Measurements from ENCODE around the gene ACTBL2.
"Not testable (repeated sequence)": the region's sequence is repeated elsewhere in the genome, so short reads cannot be mapped to it uniquely, and the experiment has no call there.

The ACTBL2 gene

DNA sequence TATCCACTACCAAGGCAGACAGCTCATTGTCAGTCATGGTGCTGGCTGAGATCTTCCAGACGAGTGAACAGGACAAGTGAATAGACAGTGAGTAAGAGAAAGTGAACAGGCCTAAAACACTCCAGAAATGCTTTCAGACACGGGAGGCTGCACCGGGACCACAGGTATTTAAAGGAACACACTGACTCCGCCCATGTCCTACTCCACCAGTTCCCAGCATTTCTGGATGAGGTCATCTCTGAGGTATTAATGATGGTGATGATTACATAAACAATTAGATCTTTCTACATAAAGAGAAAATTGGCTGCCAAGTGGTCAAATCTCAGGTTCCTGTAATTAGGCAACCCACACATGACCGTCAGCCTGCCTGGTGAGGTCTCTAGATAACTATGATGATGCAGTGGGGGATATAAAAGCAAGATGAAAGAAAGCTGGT, at the start of gene ACTBL2:
Gene ACTBL2, minus strand, starts transcription at position 141 of the 436 bp plus-strand sequence. Its CDS starts 104 bp downstream, at position 37.
- DNase-seq (ENCODE audit: low read depth): peak; percentile 70

DNA sequence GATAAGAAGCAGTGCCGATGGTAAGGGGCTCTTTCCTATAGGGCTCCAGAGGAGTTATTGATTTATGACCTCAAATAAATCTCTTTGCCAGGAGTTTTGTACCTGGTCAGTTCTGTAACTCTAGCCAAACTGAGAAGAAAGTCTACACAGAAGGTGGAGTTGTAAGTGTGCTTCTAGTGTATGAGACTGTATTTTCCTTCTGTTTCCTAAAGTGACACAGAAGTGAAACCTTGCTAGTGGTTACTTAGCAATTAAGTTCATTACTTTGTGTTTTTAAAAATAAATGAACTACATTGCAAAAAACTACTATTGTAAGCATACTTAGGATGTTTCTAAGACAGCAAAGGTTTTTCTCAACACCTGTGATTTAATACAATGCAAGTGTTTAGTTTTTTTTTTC, 48.7 kb upstream of the ACTBL2 start:
- no peak for DNase-seq (ENCODE audit: low read depth)

DNA sequence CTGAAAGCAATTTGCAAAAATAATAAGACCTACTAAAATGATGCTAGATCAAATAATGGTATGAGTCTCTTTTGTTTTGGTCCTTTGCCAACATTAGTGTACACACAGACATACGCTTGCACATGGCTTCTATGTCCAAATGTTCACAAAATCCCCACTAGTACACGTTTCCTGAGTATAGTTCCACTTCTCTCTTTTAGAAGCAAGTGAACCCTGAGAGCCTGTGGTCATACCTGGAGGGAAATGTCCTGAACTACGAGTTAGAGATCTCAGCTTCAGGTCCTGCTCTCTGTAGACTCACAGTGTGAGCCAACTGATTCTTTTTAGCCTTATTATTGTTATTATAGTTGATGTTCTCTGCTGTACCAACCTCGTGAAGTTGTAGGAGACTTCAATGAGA, 47.3 kb upstream of the ACTBL2 start:
- DNase-seq (ENCODE audit: low read depth): no peak

DNA sequence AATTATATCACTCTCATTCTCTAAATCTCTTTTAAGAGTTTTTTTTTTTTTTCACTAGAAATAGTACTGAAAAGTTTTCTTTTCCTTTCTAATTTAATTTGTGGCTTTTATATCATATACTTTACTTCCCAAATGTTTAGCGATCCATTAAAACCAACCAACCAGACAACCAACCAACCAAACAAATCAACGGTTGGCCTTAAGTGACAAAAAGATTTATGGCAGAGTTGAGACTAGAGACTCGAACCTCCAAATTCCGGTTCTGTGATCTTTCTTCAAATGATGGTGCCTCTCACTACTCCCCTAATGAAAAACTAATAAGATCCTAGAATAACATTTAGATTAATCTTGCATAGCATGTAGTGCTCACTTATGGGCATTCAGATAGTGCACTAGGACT, 45.3 kb upstream of the ACTBL2 start:
- no peak for DNase-seq (ENCODE audit: low read depth)

DNA sequence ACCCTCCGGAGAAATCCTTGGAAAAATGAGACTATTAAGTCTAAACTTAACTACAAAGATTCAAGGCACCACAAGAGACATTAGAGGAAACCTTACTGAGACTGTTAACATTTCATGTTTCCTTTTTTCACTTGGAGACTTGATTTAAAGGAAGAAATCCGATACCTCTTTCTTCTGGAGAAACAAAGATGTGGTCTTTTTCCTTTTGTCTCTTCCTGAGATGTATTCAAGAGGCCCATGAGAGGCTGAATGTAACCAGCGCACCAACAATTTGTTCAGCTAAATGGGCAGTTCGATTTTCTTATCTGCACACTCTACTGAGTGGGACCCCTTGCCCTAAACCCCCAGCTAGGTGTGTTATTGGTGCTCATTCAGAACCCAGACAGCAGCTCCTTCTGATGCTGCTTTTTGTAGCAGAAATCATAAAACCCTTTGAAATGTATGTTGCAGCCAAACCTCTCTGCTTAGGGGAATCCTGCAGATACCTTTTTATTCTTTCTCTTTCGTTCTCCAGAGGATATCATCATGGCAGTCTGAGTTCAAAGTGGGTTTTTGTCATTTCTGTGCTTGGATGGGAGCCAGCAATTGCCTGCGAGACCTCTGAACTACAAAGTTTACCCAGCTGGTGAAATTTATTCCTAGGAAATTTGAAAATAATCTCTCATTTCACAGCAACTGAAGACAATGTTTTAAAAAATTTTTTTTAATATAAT, 41.9 kb upstream of the ACTBL2 start:
- no peak for DNase-seq (ENCODE audit: low read depth)

DNA sequence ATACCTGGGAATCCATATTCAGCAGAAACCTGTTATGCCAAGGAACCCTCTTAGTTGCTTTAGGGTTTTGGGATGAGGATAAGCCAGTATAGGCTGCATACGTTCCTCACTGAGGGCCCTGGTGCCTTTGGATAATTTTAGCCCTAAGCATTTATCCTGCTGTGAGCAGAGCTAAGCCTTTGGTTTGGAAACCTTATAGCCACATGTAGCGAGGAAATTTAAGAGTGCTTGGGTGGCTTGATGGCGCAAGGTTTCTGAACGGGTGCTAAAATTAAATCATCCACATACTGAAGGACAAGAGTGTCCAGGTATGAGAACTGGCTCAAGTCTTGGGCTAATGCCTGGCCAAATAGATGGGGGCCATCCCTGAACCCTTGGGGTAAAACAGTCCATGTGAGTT, 39.9 kb upstream of the ACTBL2 start:
- DNase-seq (ENCODE audit: low read depth): not testable (repeated sequence)

DNA sequence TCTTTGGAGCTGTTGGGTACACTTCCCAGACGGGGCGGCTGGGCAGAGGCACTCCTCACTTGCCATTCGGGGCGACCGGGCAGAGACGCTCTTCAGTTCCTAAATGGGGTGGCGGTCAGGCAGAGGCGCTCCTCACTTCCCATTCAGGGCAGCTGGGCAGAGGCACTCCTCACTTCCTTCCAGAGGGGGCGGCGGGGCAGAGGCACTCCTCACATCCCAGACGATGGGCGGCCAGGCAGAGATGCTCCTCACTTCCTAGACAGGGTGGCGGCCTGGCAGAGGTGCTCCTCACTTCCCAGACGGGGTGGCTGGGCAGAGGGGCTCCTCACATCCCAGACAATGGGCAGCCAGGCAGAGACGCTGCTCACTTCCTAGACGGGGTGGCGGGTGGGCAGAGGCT, 35.8 kb upstream of the ACTBL2 start:
- DNase-seq (ENCODE audit: low read depth): not testable (repeated sequence)

DNA sequence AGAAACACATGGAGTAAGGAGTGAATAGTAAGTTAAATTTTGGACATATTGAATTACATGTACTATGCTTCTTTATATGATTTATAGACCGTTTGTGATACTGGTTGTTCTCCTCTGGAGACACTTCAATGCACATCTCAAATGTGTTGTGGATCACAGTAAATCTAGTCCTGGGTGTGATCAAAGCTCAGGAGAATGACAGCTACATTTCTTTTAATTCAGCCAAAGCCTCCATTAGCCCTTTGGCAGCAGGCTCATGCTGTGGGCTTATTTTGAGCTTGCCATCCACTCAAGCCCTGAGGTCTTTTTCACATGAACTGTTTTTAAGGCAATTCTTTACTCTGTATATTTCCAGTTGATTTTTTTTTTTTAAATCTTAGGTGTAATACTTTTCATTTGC, 34.6 kb upstream of the ACTBL2 start:
- DNase-seq (ENCODE audit: low read depth): no peak

DNA sequence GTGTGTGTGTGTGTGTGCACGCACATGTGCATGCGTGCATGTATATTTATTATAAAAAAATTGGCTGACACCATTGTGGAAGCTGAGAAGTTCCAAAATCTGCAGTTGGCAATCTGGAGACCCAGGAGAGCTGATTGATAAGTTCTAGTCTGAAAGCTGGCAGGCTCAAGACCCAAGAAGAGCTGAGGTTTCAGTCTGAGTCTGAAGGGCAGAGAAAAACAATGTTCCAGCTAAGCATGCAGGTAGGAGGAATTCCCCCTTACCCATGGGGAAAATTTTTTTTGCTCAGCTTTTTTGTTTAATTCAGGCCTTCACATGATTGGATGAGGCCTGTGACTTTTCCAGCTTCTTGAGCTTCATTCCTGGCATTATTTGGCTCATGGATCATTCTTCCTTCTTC, 31.2 kb upstream of the ACTBL2 start:
- no peak for DNase-seq (ENCODE audit: low read depth)

DNA sequence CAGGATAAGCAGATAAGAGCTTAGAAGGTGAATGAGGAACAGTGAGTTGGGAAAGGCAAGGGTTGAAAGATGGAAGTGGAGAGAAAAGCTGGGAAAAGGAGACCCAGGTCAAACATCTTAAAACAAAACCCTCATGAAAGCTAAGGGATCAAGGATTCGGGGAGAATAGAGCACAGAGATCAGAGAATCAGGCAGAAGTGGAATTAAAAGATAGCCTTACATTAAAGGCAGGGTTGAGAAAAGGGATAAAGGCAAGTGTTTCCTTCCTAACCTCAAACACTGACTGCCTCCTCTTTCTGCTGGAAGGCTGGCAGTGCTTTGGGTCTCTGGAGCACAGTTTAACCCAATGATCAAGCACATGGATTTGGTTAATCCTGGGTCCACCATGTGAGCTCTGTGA, 28.7 kb upstream of the ACTBL2 start:
- no peak for DNase-seq (ENCODE audit: low read depth)

DNA sequence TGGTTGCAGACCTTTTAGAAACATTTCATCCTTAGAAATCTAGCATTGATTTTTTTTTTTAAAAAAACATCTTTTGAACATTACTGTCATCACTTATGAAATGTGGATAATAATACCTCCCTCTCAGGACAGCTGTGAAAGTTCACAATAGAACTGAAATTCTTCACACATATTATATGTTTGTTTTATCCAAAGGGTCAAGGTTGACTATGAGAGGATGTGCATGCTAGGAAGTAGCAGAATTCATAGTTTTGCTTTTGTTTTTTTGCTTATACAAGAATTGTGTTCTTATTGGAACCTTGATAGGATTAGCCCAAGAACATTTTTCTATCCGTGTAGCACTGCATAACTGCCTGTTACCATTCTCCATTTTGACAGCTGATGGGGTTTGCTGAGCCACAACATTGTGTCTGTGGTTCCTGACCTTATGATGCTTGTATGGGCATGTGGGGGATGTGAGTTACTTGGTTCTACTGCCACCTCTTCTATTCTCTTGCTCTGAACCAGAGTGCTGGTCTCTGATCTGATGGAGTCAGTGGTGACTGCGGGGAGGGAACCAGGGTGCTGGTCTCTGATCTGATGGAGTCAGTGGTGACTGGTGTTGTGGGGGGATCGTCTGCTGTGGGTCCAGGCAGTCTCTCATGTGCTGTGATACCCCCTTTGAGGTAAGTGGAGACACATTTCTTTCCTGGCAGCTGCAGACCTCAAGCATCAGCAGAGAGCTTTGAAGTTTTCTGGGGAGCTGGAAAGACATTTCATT, 27.1 kb upstream of the ACTBL2 start:
- no peak for DNase-seq (ENCODE audit: low read depth)

DNA sequence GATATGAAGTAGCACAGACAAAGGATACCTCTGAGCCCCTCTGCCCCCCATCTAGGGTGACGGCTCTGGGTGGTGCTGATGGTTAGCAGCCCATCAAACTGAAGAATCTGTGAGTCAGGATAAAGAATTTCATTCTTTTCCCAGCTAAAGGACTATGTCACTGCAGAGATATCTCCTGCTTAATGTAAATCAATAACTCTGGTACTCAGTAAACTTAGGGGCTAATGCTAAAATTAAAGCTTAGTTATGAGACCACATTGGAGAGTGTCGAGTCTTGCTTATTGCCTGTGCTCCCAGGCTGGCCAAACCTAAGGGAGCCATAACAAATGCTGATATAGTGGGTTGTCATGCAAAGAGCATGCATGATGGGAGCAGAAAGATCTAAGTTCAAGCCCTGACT, 25.6 kb upstream of the ACTBL2 start:
- DNase-seq (ENCODE audit: low read depth): no peak

DNA sequence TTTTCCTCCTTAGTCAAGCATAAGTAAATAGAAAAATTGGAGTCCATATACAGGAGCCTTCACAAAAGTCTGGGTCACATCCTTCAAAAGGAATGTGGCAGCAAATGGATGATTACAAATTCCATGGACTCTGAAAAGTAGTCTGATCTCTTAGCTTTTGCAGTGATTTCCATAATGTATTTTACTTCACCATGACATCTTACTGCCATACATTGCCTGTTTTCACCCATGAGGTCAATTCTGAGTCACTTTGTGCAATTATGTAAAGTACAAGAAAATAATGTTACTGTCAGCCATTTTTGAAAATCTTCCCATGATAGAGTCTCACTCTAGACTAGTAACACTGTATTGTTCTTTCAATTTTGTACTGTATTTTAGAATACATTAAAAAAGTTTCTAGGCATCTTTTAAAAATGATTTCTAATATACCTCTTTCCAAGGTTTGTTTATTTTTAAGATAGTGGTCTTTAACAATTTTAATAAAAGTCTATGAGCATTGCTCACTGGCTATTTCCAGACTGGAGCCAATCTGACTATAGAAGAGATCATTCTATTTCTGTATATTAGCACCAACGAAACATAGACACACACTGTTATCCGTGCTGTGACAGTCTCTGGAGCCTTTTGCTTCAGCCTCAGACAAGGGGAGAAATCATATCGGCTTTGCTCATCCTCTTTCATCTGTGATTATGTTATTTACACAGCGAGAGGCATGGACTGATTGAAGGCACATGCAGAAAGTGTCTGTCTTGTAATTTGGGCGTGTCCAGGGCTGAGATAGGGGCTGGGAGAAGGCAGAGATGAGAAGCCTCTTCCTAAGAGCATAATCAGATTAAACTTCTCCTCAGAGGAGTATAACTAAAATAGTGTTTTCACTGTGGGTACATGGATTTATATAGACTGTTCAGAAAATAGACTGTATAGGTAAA, 22.9 kb upstream of the ACTBL2 start:
- DNase-seq (ENCODE audit: low read depth): no peak

DNA sequence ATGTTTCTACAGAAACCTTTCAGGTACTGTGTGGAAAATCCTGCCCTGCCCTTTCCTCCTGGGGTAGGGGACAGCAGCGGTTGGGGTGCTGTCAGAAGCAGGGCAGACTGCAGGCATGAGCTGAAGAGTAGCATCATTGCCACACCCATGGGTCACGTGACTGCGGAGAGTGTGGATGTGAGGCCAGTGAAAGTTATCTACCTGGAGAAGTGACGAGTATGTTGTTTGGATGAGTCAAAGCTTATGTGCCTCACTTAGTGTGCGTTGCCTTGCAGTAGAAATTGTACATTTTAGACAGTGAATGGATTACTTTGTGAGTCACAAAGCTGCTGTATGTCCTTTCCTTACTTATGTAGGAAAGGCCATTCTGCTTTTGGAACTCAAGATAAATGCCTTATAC, 21.7 kb upstream of the ACTBL2 start:
- DNase-seq (ENCODE audit: low read depth): no peak

DNA sequence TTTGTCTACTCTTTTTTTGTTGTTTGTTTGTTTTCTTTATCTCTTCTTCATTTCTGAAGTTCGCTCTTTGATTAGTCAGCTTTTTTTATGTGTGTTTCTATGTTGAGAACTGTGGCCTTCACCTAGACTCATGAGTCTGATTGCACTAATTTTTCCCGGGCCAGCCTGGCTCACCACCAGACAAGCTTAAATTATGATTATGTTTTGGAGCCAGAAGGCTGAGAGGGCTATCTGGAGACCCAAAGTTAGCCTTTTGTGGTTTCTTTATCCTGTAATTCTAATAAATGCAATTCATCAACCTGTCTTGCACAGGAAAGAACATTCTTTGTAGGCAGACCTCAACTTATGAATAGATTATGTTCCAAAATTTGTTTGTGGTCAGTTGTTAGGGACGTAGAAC, 20.8 kb upstream of the ACTBL2 start:
- DNase-seq (ENCODE audit: low read depth): no peak

DNA sequence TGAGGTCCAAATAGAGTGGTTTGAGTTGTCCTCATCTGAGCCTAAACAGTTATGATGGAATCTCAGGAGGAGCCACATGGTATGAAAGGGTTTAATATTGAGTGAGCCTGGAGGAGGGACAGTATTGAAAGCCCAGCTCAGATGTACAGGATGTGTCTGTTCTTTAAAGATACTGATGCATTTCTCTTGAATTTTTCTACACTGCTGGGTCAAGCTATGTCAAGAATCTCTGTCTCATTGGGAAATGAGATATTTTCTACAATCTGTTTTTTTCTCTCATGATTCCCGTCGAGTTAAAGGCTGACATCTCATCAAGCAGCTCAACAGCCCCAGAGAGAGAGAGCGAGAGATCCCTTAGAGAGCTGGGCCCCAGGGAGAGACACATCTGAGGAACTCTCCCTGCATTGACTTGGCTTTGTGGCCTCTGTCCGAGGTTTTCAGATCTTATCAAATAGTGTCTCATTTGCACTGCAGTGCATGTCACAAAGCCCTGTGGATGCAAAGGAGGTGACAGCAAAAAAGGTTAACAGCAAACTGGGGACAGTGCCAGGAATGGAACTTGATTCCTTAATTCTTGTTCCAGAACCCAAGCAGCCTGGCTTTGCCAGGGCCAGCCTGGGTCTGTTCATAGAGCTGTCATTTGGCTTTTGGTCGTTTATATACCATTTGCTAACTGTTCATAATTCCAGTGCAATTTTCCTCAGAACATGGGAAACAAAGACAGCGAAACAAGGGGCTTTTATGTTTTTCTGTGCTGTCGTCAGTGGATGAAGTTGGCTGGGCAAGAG, 19.0 kb upstream of the ACTBL2 start:
- DNase-seq (ENCODE audit: low read depth): no peak

DNA sequence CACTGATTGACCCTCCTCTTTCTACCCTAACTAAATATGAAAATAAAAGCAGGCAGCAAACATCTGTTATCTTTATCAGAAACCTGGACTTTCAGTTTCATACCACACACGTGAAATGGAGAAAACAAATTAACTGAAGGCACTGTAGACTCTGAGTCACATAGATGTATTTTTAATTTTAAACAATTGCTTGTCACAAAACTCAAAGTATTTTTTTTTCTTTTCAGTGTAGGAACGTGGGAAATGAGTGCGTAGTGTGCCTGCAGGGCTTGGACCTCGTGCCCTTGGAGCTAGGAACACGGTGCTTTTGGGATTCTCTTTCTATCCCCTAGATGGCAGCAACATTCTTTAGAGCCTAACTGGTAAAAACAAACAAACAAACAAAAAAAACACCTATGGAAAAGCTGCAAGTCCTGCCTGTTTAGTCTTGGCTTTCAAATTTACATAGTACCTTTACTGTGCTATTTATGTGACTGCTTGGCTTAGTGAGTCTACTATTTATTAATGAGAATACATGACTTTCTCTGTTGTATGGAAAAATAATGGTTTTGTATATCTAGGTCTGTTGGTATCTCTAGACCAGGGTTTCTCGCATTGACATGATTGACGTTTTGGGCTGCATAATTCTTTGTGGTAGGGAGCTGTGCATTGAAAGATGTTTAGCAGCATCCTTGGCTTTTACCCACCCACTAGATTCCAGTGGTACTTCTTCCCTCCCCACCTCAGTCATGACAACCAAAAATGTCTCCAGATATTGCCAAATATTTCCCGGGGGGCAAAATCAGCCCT, 16.8 kb upstream of the ACTBL2 start:
- peak; percentile 42 for DNase-seq (ENCODE audit: low read depth)

DNA sequence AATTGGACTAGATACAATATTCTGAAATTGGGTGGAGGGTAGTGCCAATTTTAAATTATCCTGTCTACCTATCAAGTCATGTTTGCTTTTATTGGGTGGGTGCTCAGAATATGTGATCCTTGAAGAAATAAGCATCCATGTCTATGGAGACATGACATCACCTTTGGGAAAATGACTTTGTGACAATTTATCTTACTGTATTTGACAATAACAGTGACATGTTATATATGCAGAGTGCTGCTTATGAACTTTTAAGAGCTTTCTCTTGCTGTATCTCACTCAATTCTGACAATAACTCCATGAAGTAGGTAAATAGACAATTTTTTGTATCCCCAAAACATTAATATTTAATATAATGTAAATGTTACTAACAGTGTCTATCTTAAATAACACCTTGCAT, 15.1 kb upstream of the ACTBL2 start:
- DNase-seq (ENCODE audit: low read depth): no peak

DNA sequence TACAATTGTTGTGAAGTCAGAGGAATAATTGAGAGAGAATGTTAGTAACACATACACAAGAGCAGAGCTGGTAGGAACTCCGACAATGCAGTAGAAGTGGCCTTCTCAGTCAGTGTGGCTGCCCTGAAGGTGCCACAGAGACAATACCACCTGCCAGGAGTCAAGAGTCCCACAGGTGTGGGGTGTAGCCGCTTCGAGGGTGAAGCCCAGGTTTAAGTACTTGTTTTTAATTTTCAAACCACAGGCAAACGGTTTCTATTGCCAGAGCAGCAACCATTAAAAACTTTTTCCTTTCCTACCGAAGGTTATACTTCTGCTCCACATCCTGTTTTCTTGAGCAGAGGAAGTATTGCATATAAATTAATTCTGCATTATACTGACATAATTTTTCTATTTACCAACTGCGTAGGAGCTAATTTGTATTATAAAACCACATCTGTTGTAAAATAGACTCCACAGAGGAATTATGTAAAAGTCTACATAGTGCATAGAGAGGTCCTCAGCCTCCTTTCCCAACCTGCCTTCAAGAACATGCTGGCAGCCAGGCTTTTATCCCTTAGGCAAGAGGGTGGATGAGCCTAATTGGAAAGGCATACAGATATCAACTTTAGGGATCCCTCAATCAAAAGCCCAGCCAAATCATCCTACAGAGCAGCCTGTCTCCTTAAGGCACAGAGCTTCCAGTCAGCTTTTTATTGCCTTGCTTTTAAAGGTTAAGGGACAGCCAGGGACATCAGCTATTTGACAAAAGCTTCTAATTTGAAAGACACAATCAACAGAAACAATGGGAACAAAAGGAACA, 12.9 kb upstream of the ACTBL2 start:
- DNase-seq (ENCODE audit: low read depth): no peak
